Measurements from ENCODE around the gene ZNF8.

The ZNF8 gene

DNA sequence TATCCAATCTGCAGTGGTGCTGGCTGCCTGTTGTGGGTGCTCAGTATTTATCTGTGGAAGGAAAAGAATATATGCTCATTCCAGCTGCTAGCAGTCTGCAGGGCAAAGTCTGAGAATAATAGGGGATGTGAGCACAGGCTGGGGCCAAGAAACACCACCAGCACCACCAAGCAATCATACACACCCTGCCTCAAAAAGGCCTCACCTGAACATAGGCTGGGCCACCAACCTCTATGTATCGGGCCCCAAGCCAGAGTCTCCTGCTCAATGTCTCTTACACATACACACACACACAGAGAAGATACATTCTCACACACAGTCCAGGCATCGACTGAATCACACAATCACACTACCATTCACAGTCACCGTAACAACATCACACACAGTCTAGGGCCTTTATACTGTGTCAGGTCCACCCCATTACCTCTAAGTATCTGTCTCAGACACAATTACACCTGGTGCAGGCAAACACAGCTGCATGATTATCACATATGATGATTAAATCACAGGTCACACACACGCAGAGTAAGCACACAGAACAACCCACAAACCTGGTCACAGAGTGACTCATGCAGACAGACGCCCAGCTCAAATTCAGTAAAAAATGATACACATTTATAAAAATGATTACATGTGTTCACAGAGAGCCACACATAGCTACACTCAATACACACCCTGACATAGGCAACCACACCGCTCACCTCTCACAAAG lies 46.7 kb downstream of the ZNF8 start:
- Histone ChIP-seq H3K4me1 (ENCODE audit: insufficient read depth, low read length, poor library complexity, severe bottlenecking) (peaks cover 29% of the 10 kb centered on the region), H3F3A (ENCODE audit: low read depth) (no peaks in the 10 kb centered on the region), H2AFZ (ENCODE audit: low read length) (no peak overlapping the region), H3K27me3 (ENCODE audit: insufficient read depth, low read length, poor library complexity, severe bottlenecking) (no peaks in the 10 kb centered on the region), H4K20me1 (ENCODE audit: insufficient read depth, low read length, poor library complexity, severe bottlenecking) (no peaks in the 10 kb centered on the region), H3K4me2 (ENCODE audit: low read depth, low read length, poor library complexity, severe bottlenecking) (peak overlapping the region; percentile 78), H3K9me3 (ENCODE audit: insufficient read depth, low read depth, low read length) (no peaks in the 10 kb centered on the region), H3K36me3 (ENCODE audit: insufficient read depth, low read length) (no peaks in the 10 kb centered on the region), H3K9ac (ENCODE audit: low read depth, low read length, poor library complexity, severe bottlenecking) (peak overlapping the region; percentile 82), H3K4me3 (ENCODE audit: low read length, poor library complexity, severe bottlenecking) (peak overlapping the region; percentile 80), H3K9me2 (replicated peaks; ENCODE audit: low read depth, low read length) (no peaks in the 10 kb centered on the region), H3K79me2 (ENCODE audit: insufficient read depth, low read length) (peaks cover 18% of the 10 kb centered on the region; the same call in 1 of the 2 replicates)
- TF ChIP-seq, protein P1, sequence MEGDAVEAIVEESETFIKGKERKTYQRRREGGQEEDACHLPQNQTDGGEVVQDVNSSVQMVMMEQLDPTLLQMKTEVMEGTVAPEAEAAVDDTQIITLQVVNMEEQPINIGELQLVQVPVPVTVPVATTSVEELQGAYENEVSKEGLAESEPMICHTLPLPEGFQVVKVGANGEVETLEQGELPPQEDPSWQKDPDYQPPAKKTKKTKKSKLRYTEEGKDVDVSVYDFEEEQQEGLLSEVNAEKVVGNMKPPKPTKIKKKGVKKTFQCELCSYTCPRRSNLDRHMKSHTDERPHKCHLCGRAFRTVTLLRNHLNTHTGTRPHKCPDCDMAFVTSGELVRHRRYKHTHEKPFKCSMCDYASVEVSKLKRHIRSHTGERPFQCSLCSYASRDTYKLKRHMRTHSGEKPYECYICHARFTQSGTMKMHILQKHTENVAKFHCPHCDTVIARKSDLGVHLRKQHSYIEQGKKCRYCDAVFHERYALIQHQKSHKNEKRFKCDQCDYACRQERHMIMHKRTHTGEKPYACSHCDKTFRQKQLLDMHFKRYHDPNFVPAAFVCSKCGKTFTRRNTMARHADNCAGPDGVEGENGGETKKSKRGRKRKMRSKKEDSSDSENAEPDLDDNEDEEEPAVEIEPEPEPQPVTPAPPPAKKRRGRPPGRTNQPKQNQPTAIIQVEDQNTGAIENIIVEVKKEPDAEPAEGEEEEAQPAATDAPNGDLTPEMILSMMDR (conservative IDR thresholded peaks at IDR 0.05; ENCODE audit: low read length): no peak
- no peak for TF ChIP-seq EZH2phosphoT487 (IDR thresholded peaks at IDR 0.05; ENCODE audit: borderline replicate concordance)

DNA sequence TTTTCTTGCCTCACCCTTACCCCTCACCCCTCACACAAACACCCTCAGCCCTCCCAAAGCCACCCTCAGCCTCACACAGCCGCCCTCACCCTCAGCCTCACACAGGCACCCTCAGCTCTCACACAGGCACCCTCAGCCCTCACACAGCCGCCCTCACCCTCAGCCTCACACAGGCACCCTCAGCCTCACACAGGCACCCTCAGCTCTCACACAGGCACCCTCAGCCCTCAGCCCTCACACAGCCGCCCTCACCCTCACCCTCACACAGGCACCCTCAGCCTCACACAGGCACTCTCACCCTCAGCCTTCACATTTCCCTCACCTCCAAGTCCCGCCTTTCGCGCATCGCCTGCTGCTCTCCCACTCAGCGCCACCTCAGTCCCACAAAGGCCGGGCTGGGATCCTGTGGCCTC lies 47.8 kb downstream of the ZNF8 start:
- Histone ChIP-seq H4K20me1 (ENCODE audit: insufficient read depth, low read length, poor library complexity, severe bottlenecking) (no peaks in the 10 kb centered on the region), H3K4me3 (ENCODE audit: low read length, poor library complexity, severe bottlenecking) (peak overlapping the region; percentile 80), H3K9ac (ENCODE audit: low read depth, low read length, poor library complexity, severe bottlenecking) (peak overlapping the region; percentile 82), H2AFZ (ENCODE audit: low read length) (peak overlapping the region; percentile 92), H3K4me1 (ENCODE audit: insufficient read depth, low read length, poor library complexity, severe bottlenecking) (peaks cover 29% of the 10 kb centered on the region), H3F3A (ENCODE audit: low read depth) (no peaks in the 10 kb centered on the region), H3K79me2 (ENCODE audit: insufficient read depth, low read length) (peaks cover 18% of the 10 kb centered on the region; the same call in 1 of the 2 replicates), H3K9me3 (ENCODE audit: insufficient read depth, low read depth, low read length) (no peaks in the 10 kb centered on the region), H3K27me3 (ENCODE audit: insufficient read depth, low read length, poor library complexity, severe bottlenecking) (no peaks in the 10 kb centered on the region), H3K36me3 (ENCODE audit: insufficient read depth, low read length) (no peaks in the 10 kb centered on the region), H3K9me2 (replicated peaks; ENCODE audit: low read depth, low read length) (no peaks in the 10 kb centered on the region), H3K4me2 (ENCODE audit: low read depth, low read length, poor library complexity, severe bottlenecking) (peak overlapping the region; percentile 78)
- TF ChIP-seq EZH2phosphoT487 (IDR thresholded peaks at IDR 0.05; ENCODE audit: borderline replicate concordance): no peak
- TF ChIP-seq, protein P1 (conservative IDR thresholded peaks at IDR 0.05; ENCODE audit: low read length): no peak

DNA sequence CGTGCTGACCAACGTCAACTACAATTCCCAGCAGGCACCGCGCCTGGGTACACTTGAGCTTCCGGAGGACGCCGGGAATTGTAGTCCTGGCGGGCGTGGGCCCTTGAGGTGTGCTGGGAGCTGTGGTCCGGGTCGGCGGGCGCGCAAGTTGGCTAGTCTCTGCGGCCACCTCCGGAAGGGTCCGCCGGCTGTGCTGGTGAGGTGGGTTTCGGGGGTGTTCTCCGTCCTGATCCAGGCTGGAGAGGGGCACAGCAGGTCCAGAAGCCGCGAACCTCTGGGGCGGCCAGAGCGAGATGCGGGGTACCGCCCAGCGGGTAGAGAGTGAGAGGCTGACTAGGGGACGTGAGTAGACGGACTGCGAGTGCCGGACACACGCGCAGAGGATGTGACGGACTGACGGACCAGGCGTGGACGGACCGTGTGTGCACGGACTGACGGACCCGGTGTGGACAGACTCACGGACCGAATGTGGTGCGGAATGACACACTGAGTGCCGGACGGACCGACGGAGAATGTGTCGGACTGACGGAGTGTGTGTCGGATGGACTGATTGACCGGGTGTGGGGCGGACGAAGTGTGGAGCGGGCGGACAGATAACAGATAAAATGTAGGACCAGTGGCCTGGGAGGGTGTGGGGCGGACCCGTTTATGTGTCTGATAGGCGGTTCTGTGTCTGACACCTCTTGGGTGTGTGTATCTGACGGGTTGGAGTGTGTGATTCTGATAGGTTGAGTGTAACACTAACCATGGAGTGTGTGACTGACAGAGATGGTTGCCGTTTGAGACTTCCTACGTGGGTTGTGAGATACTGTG lies 48.4 kb downstream of the ZNF8 start, which contains the start of gene ZSCAN22:
Gene ZSCAN22 (plus strand): TSS at position 81 of the 813 bp plus-strand sequence. CDS start 7,809 bp downstream, outside the sequence.
- Histone ChIP-seq H3F3A (ENCODE audit: low read depth) (no peaks in the 10 kb centered on the region), H3K9me3 (ENCODE audit: insufficient read depth, low read depth, low read length) (no peaks in the 10 kb centered on the region), H4K20me1 (ENCODE audit: insufficient read depth, low read length, poor library complexity, severe bottlenecking) (no peaks in the 10 kb centered on the region), H2AFZ (ENCODE audit: low read length) (peak within 1 kb of the TSS; percentile 92), H3K36me3 (ENCODE audit: insufficient read depth, low read length) (no peaks in the 10 kb centered on the region), H3K4me1 (ENCODE audit: insufficient read depth, low read length, poor library complexity, severe bottlenecking) (peaks cover 29% of the 10 kb centered on the region), H3K27me3 (ENCODE audit: insufficient read depth, low read length, poor library complexity, severe bottlenecking) (no peaks in the 10 kb centered on the region), H3K4me3 (ENCODE audit: low read length, poor library complexity, severe bottlenecking) (peak within 1 kb of the TSS; percentile 80), H3K9me2 (replicated peaks; ENCODE audit: low read depth, low read length) (no peaks in the 10 kb centered on the region), H3K4me2 (ENCODE audit: low read depth, low read length, poor library complexity, severe bottlenecking) (peak within 1 kb of the TSS; percentile 78), H3K9ac (ENCODE audit: low read depth, low read length, poor library complexity, severe bottlenecking) (peak within 1 kb of the TSS; percentile 82), H3K79me2 (ENCODE audit: insufficient read depth, low read length) (peaks cover 18% of the 10 kb centered on the region; the same call in 1 of the 2 replicates)
- no peak for TF ChIP-seq EZH2phosphoT487 (IDR thresholded peaks at IDR 0.05; ENCODE audit: borderline replicate concordance)
- TF ChIP-seq, protein P1 (conservative IDR thresholded peaks at IDR 0.05; ENCODE audit: low read length): no peak

All from Loucy (cell line).